H1 (cell line): ENCODE results near the gene FAR2. TPM values are rescaled to one million over a fixed set of nuclear protein-coding genes. Genes with fewer than 3 reads are reported as not detected.

Experiments used
- CTCF ChIA-PET: fragments of 300-600 bp; sonication (Branson Sonifier 250); formaldehyde crosslinking; loops from one replicate; lab custom pipeline; 2021; ENCODE audit not compliant: partially characterized antibody; lab: Charles Lee
- POLR2A ChIA-PET: fragments of 300-600 bp; sonication (Branson Sonifier 250); formaldehyde crosslinking; loops from one replicate; lab custom pipeline; 2021; ENCODE audit warnings: inconsistent platforms; ENCODE audit not compliant: partially characterized antibody; lab: Charles Lee
- DNase-seq, 2 experiments: peaks; one replicate each; pipeline versions ENCODE4 v3.0.0 to v3.0.0-alpha.2; 2010 to 2022; ENCODE audit warnings: low spot score in 2 of 2, low read depth in 1 of 2, mixed read lengths in 1 of 2
- FAIRE-seq: peaks from 2 replicates; lab custom pipeline; 2011; peaks lifted over from hg19 to GRCh38; lab: Jason Lieb, UNC
- H2AFZ ChIP-seq: 2 replicates; pipeline ENCODE4 v1.8.1; 2012; ENCODE audit warnings: low read length, inconsistent platforms
- H2AK5ac ChIP-seq: 2 replicates; pipeline ENCODE4 v1.6.1; 2013; ENCODE audit warnings: low read depth, low read length
- H2BK120ac ChIP-seq: replicated peaks from 2 replicates; pipeline ENCODE3; 2013; ENCODE audit warnings: low read depth, low read length, inconsistent platforms
- H2BK12ac ChIP-seq: 2 replicates; pipeline ENCODE4 v1.6.1; 2013; ENCODE audit warnings: low read depth, low read length
- H2BK15ac ChIP-seq: 2 replicates; pipeline ENCODE4 v1.6.1; 2013; ENCODE audit warnings: low read length
- H2BK20ac ChIP-seq: 2 replicates; pipeline ENCODE4 v1.6.1; 2013; ENCODE audit warnings: low read length
- H2BK5ac ChIP-seq: 2 replicates; pipeline ENCODE4 v1.6.1; 2013; ENCODE audit warnings: low read depth, low read length
- H3K14ac ChIP-seq: 2 replicates; pipeline ENCODE4 v1.6.1; 2013; ENCODE audit warnings: inconsistent platforms; ENCODE audit not compliant: insufficient read length
- H3K18ac ChIP-seq: 2 replicates; pipeline ENCODE4 v1.6.1; 2013; ENCODE audit warnings: low read length; ENCODE audit errors: extremely low read depth
- H3K23ac ChIP-seq: 2 replicates; pipeline ENCODE4 v1.6.1; 2013; ENCODE audit warnings: inconsistent platforms; ENCODE audit not compliant: insufficient read length
- H3K23me2 ChIP-seq: 2 replicates; pipeline ENCODE4 v1.6.1; 2013; ENCODE audit warnings: low read depth, low read length
- H3K27ac ChIP-seq: 2 replicates; pipeline ENCODE4 v1.6.1; 2011; ENCODE audit warnings: low read depth, low read length, inconsistent platforms
- H3K27me3 ChIP-seq, 4 experiments: replicated peaks in 1 of 4; 1 replicate in 1 of 4; 2 replicates in 3 of 4; pipeline versions ENCODE4 v1.6.1 to v1.8.1; 2011 to 2013; ENCODE audit warnings: low read length in 3 of 4, mild to moderate bottlenecking in 3 of 4, inconsistent platforms in 2 of 4, mixed read lengths in 2 of 4, moderate library complexity in 1 of 4; ENCODE audit not compliant: control insufficient read depth in 3 of 4, insufficient read depth in 3 of 4; ENCODE audit errors: extremely low read depth in 1 of 4
- H3K36me3 ChIP-seq, 4 experiments: 2 replicates each; pipeline versions ENCODE4 v1.6.1 to v1.8.1; 2011 to 2013; ENCODE audit warnings: mild to moderate bottlenecking in 4 of 4, low read length in 3 of 4, moderate library complexity in 2 of 4, control low read depth in 1 of 4, inconsistent platforms in 1 of 4; ENCODE audit not compliant: insufficient read depth in 4 of 4, control insufficient read depth in 2 of 4
- H3K4ac ChIP-seq: replicated peaks from 2 replicates; pipeline ENCODE3; 2013; ENCODE audit warnings: low read length, low read depth, mixed read lengths, inconsistent platforms; ENCODE audit not compliant: insufficient read length
- H3K4me1 ChIP-seq, 4 experiments: replicated peaks in 1 of 4; 1 replicate in 1 of 4; 2 replicates in 3 of 4; pipeline versions ENCODE4 v1.6.1 to v1.8.1; 2011 to 2013; ENCODE audit warnings: low read length in 3 of 4, inconsistent platforms in 2 of 4, mixed read lengths in 1 of 4; ENCODE audit not compliant: insufficient read depth in 4 of 4, control insufficient read depth in 3 of 4
- H3K4me2 ChIP-seq, 2 experiments: 2 replicates each; pipeline versions ENCODE4 v1.6.1 to v1.8.1; 2011 to 2013; ENCODE audit warnings: low read depth in 2 of 2, low read length in 2 of 2, control low read depth in 1 of 2, inconsistent platforms in 1 of 2, mild to moderate bottlenecking in 1 of 2; ENCODE audit not compliant: insufficient read depth in 1 of 2
- H3K4me3 ChIP-seq, 4 experiments: fragments of 200-600, 300-600 bp in 1 of 4; sonication (generic), shearing (Covaris generic), sonication (Bioruptor Twin) in 1 of 4; 2 replicates each; pipeline versions ENCODE4 v1.5.1 to v1.8.1; 2011 to 2016; ENCODE audit warnings: low read length in 4 of 4, low read depth in 3 of 4, control low read depth in 2 of 4, inconsistent platforms in 2 of 4, mild to moderate bottlenecking in 2 of 4, mixed read lengths in 1 of 4, moderate library complexity in 1 of 4; ENCODE audit not compliant: insufficient read depth in 2 of 4; ENCODE audit errors: extremely low read depth in 1 of 4
- H3K56ac ChIP-seq: replicated peaks from 2 replicates; pipeline ENCODE3; 2013; ENCODE audit warnings: low read depth, mild to moderate bottlenecking, mixed read lengths, low read length, inconsistent platforms; ENCODE audit not compliant: insufficient read length
- H3K79me1 ChIP-seq: 2 replicates; pipeline ENCODE4 v1.6.1; 2013; ENCODE audit warnings: low read depth, low read length, control low read depth
- H3K79me2 ChIP-seq, 2 experiments: 2 replicates each; pipeline versions ENCODE4 v1.6.1 to v1.8.1; 2012 to 2013; ENCODE audit warnings: low read length in 2 of 2, mild to moderate bottlenecking in 2 of 2, inconsistent platforms in 1 of 2; ENCODE audit not compliant: insufficient read depth in 2 of 2, control insufficient read depth in 1 of 2
- H3K9ac ChIP-seq, 4 experiments: replicated peaks in 1 of 4; 1 replicate in 1 of 4; 2 replicates in 3 of 4; pipeline versions ENCODE4 v1.6.1 to v1.8.1; 2011 to 2013; ENCODE audit warnings: low read depth in 3 of 4, low read length in 3 of 4, control low read depth in 2 of 4, mild to moderate bottlenecking in 2 of 4, moderate library complexity in 2 of 4, inconsistent platforms in 1 of 4; ENCODE audit errors: extremely low read depth in 1 of 4
- H3K9me3 ChIP-seq, 2 experiments: 2 replicates each; pipeline versions ENCODE4 v1.6.1 to v1.8.1; 2012 to 2013; ENCODE audit warnings: mild to moderate bottlenecking in 2 of 2, moderate library complexity in 2 of 2, control low read depth in 1 of 2, inconsistent platforms in 1 of 2, low read depth in 1 of 2, low read length in 1 of 2, mixed read lengths in 1 of 2; ENCODE audit not compliant: insufficient read depth in 2 of 2
- H4K20me1 ChIP-seq, 2 experiments: replicated peaks in 1 of 2; 2 replicates each; pipeline versions ENCODE3 to v1.8.1; 2011 to 2013; ENCODE audit warnings: inconsistent platforms in 2 of 2, low read length in 2 of 2, mild to moderate bottlenecking in 1 of 2; ENCODE audit not compliant: insufficient read depth in 2 of 2, control insufficient read depth in 1 of 2
- H4K5ac ChIP-seq: 2 replicates; pipeline ENCODE4 v1.6.1; 2013; ENCODE audit warnings: low read length, low read depth, mixed read lengths, inconsistent platforms; ENCODE audit not compliant: insufficient read length
- H4K8ac ChIP-seq: 2 replicates; pipeline ENCODE4 v1.8.0; 2013; ENCODE audit warnings: mild to moderate bottlenecking, moderate library complexity, low read length, inconsistent platforms; ENCODE audit not compliant: insufficient read depth; ENCODE audit errors: extremely low read depth
- H4K91ac ChIP-seq: replicated peaks from 2 replicates; pipeline ENCODE3; 2013; ENCODE audit warnings: low read length, mixed read lengths, inconsistent platforms; ENCODE audit not compliant: insufficient read length
- BACH1 ChIP-seq: IDR thresholded peaks from 2 replicates; pipeline ENCODE4 v1.6.1; 2012; ENCODE audit warnings: low read length, improper control_type of control experiment
- BRCA1 ChIP-seq: IDR thresholded peaks from 2 replicates; pipeline ENCODE4 v1.6.1; 2012; ENCODE audit warnings: low read depth, low read length, improper control_type of control experiment
- CBX5 ChIP-seq: fragments of 300-800, 300-1000 bp; sonication (generic); IDR thresholded peaks from 2 replicates; pipeline ENCODE4 v1.7.1; 2016; ENCODE audit warnings: antibody characterized with exemption, low read length, low read depth
- CBX8 ChIP-seq: fragments of 300-800, 300-1000 bp; sonication (generic); IDR thresholded peaks from 2 replicates; pipeline ENCODE4 v1.7.1; 2016; ENCODE audit warnings: low read depth, low read length, borderline replicate concordance
- CHD1 ChIP-seq: IDR thresholded peaks from 2 replicates; pipeline ENCODE4 v1.6.1; 2012; ENCODE audit warnings: low read depth, low read length, improper control_type of control experiment
- FOSL1 ChIP-seq: IDR thresholded peaks from 2 replicates; pipeline ENCODE4 v1.6.1; 2011; ENCODE audit warnings: mild to moderate bottlenecking, low read depth, low read length, moderate library complexity; ENCODE audit not compliant: insufficient read depth
- GABPA ChIP-seq: IDR thresholded peaks from 2 replicates; pipeline ENCODE4 v1.6.1; 2011; ENCODE audit warnings: mild to moderate bottlenecking, low read length, moderate library complexity, borderline replicate concordance; ENCODE audit not compliant: insufficient read depth
- GTF2F1 ChIP-seq: IDR thresholded peaks from 2 replicates; pipeline ENCODE4 v1.6.1; 2012; ENCODE audit warnings: low read depth, low read length, improper control_type of control experiment, borderline replicate concordance
- SIN3A ChIP-seq, 2 experiments: IDR thresholded peaks in 1 of 2; conservative IDR thresholded peaks in 1 of 2; 2 replicates each; pipeline ENCODE4 v1.6.1; 2011 to 2012; ENCODE audit warnings: low read length in 2 of 2, improper control_type of control experiment in 1 of 2, low read depth in 1 of 2, mild to moderate bottlenecking in 1 of 2
- TBP ChIP-seq: IDR thresholded peaks from 2 replicates; pipeline ENCODE4 v1.6.1; 2011; ENCODE audit warnings: low read depth, low read length, improper control_type of control experiment
- YY1 ChIP-seq: IDR thresholded peaks from 2 replicates; pipeline ENCODE4 v1.6.1; 2011; ENCODE audit warnings: low read depth, mild to moderate bottlenecking, low read length
- WGBS, 2 experiments: shearing (Covaris generic) in 1 of 2; methylation state at CpG; one replicate each; pipeline versions ENCODE4 v1.1.6 to v1.1.7; 2013 to 2015; ENCODE audit warnings: low lambda C conversion rate in 2 of 2, mixed read lengths in 2 of 2, inconsistent platforms in 1 of 2, low coverage in 1 of 2, missing lambda C conversion rate in 1 of 2; ENCODE audit not compliant: insufficient replicate concordance in 2 of 2, insufficient coverage in 1 of 2, insufficient read length in 1 of 2; ENCODE audit errors: extremely low coverage in 1 of 2, missing lambda C conversion rate in 1 of 2; 5-methylcytosine and 5-hydroxymethylcytosine counted together
- polyA plus RNA-seq, 7 experiments: library from polyadenylated mRNA; depleted of rRNA in 3 of 7; stranded (reverse) in 5 of 7; unstranded in 2 of 7; fragments of >200 nt in 5 of 7; fragments of 200-250 nt in 2 of 7; gene quantifications; 1 replicate in 5 of 7; 2 replicates in 1 of 7; 4 replicates in 1 of 7; pipeline versions ENCODE4 v1.2.1 to v1.2.3, GENCODE V29; 2011 to 2013; ENCODE audit warnings: missing spikeins in 2 of 7, mixed read lengths in 2 of 7
- total RNA-seq: library from RNA; stranded (reverse); fragmentation: NEBNext Ultra II Directional; extraction: Animal tissue kit (Norgen Biotek cat#: 25700); gene quantifications from 2 replicates; pipeline ENCODE4 v1.2.1, GENCODE V29; 2021
- TF ChIP-seq, protein P1 (sequence below): IDR thresholded peaks from 2 replicates; pipeline ENCODE4 v1.6.1; 2011; ENCODE audit warnings: low read depth, mild to moderate bottlenecking, low read length; ENCODE audit not compliant: insufficient read depth

FAR2 gene
- total and polyA plus RNA-seq, 2 of the 8 experiments (the other 6 are each of a cell fraction or from before 2014, with no cell fraction given), result 24.0 to 24.1 TPM

DNA sequence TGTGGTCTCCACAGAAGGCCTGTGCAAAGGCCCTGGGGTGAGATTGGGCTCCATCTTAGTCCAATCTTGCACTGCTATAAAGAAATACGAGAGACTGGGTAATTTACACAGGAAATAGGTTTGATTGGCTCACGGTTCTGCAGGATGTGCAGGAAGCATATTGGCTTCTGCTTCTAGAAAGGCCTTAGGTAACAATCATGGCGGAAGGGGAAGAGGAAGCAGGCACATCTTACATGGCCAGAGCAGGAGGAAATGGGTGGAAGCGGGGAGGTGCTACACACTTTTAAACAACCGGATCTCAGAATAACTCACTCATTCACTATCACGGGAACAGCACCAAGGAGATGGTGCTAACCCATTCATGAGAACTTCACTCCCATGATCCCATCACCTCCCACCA lies 55.4 kb downstream of the FAR2 start:
- no peak overlapping the region for H4K8ac ChIP-seq
- no peak overlapping the region for H2BK120ac ChIP-seq
- no peak overlapping the region for H3K56ac ChIP-seq
- no peak overlapping the region for H3K23ac ChIP-seq
- H3K36me3 ChIP-seq, result no peaks in the 10 kb centered on the region
- H2BK15ac ChIP-seq, result no peak overlapping the region
- WGBS, 2 experiments, result 89% methylated on average over 6 of the region's 6 CpGs; no CpG with 5 or more reads in 1 of the 2 experiments
- H3K4me1 ChIP-seq, result peaks cover 0 to 6% (median 0%) of the 10 kb centered on the region in 4 experiments; a peak in 1 of 7 replicates
- no peak overlapping the region for H3K4me3 ChIP-seq
- H2BK12ac ChIP-seq, result no peak overlapping the region
- no peak overlapping the region for H2BK5ac ChIP-seq
- H2AFZ ChIP-seq, result no peak overlapping the region
- no peak overlapping the region for H2AK5ac ChIP-seq
- no peaks in the 10 kb centered on the region for H3K79me1 ChIP-seq
- H3K4ac ChIP-seq, result no peak overlapping the region
- no peak for FAIRE-seq
- no peak overlapping the region for H2BK20ac ChIP-seq
- ChIA-PET CTCF (interaction anchor here (1.2 kb wide), 1 partner anchor 112 kb away, joined by 3 read pairs; no protein-coding TSS in a partner anchor), POLR2A (no interaction called here)
- H4K20me1 ChIP-seq, result no peaks in the 10 kb centered on the region
- H3K4me2 ChIP-seq, result no peak overlapping the region
- no peaks in the 10 kb centered on the region; the same call in 1 of the 2 replicates for H3K23me2 ChIP-seq
- peaks cover 0 to 3% of the 10 kb centered on the region in 2 experiments; a peak in 1 of 4 replicates for H3K9me3 ChIP-seq
- H3K27ac ChIP-seq, result no peak overlapping the region
- H3K9ac ChIP-seq, result no peak overlapping the region
- no peak overlapping the region for H4K91ac ChIP-seq
- no peak for DNase-seq
- TF ChIP-seq YY1 (no peak), GABPA (no peak), CHD1 (no peak), CBX8 (no peak), BRCA1 (no peak), FOSL1 (no peak), TBP (no peak), BACH1 (no peak), SIN3A (conservative IDR thresholded peaks at IDR 0.05 in 1 of 2, IDR thresholded peaks at IDR 0.05 in 1 of 2; ENCODE audit: low read depth in 1 of 2, low read length in 2 of 2) (no peak), CBX5 (no peak), GTF2F1 (no peak)
- TF ChIP-seq, protein P1, sequence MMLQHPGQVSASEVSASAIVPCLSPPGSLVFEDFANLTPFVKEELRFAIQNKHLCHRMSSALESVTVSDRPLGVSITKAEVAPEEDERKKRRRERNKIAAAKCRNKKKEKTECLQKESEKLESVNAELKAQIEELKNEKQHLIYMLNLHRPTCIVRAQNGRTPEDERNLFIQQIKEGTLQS, result no peak
- H4K5ac ChIP-seq, result no peak overlapping the region
- H3K18ac ChIP-seq, result no peak overlapping the region
- peaks cover 0 to 2% (median 0%) of the 10 kb centered on the region in 4 experiments; a peak in 1 of 7 replicates for H3K27me3 ChIP-seq
- H3K14ac ChIP-seq, result no peak overlapping the region
- H3K79me2 ChIP-seq, result no peaks in the 10 kb centered on the region
